GM12878 (cell line): ENCODE results near the gene ADIPOR1. TPM values are rescaled to one million over a fixed set of nuclear protein-coding genes. Genes with fewer than 3 reads are reported as not detected.
A peak's percentile ranks its signal among the peaks of the same experiment; 100 is the strongest.

ENCODE experiments used
- EGR1 ChIP-seq, 2 experiments: IDR thresholded peaks; 1 replicate in 1 of 2; 2 replicates in 1 of 2; pipeline ENCODE4 v1.6.1; 2011 to 2012; ENCODE audit warnings: low read depth in 2 of 2, low read length in 2 of 2, borderline replicate concordance in 1 of 2, mild to moderate bottlenecking in 1 of 2, moderate library complexity in 1 of 2
- ESRRA ChIP-seq: IDR thresholded peaks from 2 replicates; pipeline ENCODE4 v1.6.1; 2012; ENCODE audit warnings: mild to moderate bottlenecking, low read length, improper control_type of control experiment
- HCFC1 ChIP-seq: fragments of 150-350 bp; IDR thresholded peaks from 2 replicates; pipeline ENCODE4 v1.6.1; 2014; ENCODE audit warnings: low read length
- IKZF2 ChIP-seq, 2 experiments: fragments of 450-650 bp; IDR thresholded peaks; 2 replicates each; pipeline ENCODE4 v1.6.1; 2017; ENCODE audit warnings: mild to moderate bottlenecking in 2 of 2, moderate library complexity in 2 of 2
- JUND ChIP-seq: IDR thresholded peaks from 2 replicates; pipeline ENCODE4 v1.6.1; 2012; ENCODE audit warnings: low read depth, mild to moderate bottlenecking, low read length, improper control_type of control experiment, moderate library complexity
- MTA2 ChIP-seq: fragments of 450-650 bp; IDR thresholded peaks from 2 replicates; pipeline ENCODE4 v1.6.1; 2016; ENCODE audit warnings: low read depth, mild to moderate bottlenecking, moderate library complexity
- MXI1 ChIP-seq: fragments of 150-350 bp; IDR thresholded peaks from 2 replicates; pipeline ENCODE4 v1.6.1; 2011; ENCODE audit warnings: low read depth, mild to moderate bottlenecking, inconsistent platforms, low read length, improper control_type of control experiment
- NFYA ChIP-seq: IDR thresholded peaks from 2 replicates; pipeline ENCODE4 v1.6.1; 2011; ENCODE audit warnings: low read depth, mild to moderate bottlenecking, low read length, improper control_type of control experiment, borderline replicate concordance
- NRF1 ChIP-seq: conservative IDR thresholded peaks from 2 replicates; pipeline ENCODE4 v1.6.1; 2011; ENCODE audit warnings: mild to moderate bottlenecking, low read depth, low read length, improper control_type of control experiment
- POLR2AphosphoS5 ChIP-seq: IDR thresholded peaks from 2 replicates; pipeline ENCODE4 v1.6.1; 2011; ENCODE audit warnings: mild to moderate bottlenecking, low read length, inconsistent platforms
- RAD51 ChIP-seq: fragments of 450-650 bp; IDR thresholded peaks from 2 replicates; pipeline ENCODE4 v1.6.1; 2016; ENCODE audit warnings: moderate library complexity, mild to moderate bottlenecking, inconsistent platforms
- SUPT20H ChIP-seq: IDR thresholded peaks from 2 replicates; pipeline ENCODE4 v1.6.1; 2011; ENCODE audit warnings: low read depth, mild to moderate bottlenecking, low read length, moderate library complexity, borderline replicate concordance; ENCODE audit not compliant: control insufficient read depth
- TCF12 ChIP-seq: IDR thresholded peaks from 2 replicates; pipeline ENCODE4 v1.6.1; 2011; ENCODE audit warnings: low read depth, mild to moderate bottlenecking, low read length
- WRNIP1 ChIP-seq: IDR thresholded peaks from 2 replicates; pipeline ENCODE4 v1.6.1; 2011; ENCODE audit warnings: low read depth, low read length, improper control_type of control experiment, borderline replicate concordance
- ZNF207 ChIP-seq: fragments of 450-650 bp; IDR thresholded peaks from 2 replicates; pipeline ENCODE4 v1.6.1; 2014; ENCODE audit warnings: antibody characterized with exemption, mild to moderate bottlenecking, borderline replicate concordance
- polyA plus RNA-seq, 11 experiments: library from polyadenylated mRNA; depleted of rRNA in 4 of 11; unstranded in 6 of 11; stranded (reverse) in 5 of 11; fragments of >200 nt; fragmentation: Nextera tagmentation in 4 of 11; fragmentation: Illumina TruSeq in 1 of 11; extraction: Ambion mirVana in 4 of 11; extraction: Trizol in 1 of 11; gene quantifications; 1 replicate in 1 of 11; 2 replicates in 10 of 11; pipeline versions ENCODE4 v1.2.1 to v1.2.3, GENCODE V29; 2011 to 2016; ENCODE audit warnings: inconsistent platforms in 2 of 11, missing spikeins in 2 of 11, low read depth in 1 of 11
- total RNA-seq, 4 experiments: library from RNA; depleted of rRNA in 3 of 4; stranded (reverse); fragments of >200 nt in 3 of 4; fragmentation: Illumina TruSeq in 1 of 4; extraction: Trizol in 1 of 4; gene quantifications; 2 replicates each; pipeline versions ENCODE4 v1.2.1 to v1.2.3, GENCODE V29; 2013 to 2021
- TF ChIP-seq, protein P1 (sequence below): fragments of 450-650 bp; IDR thresholded peaks from 2 replicates; pipeline ENCODE4 v1.6.1; 2016; ENCODE audit warnings: mild to moderate bottlenecking, moderate library complexity, borderline replicate concordance
- TF ChIP-seq, protein P2 (sequence below): fragments of 450-650 bp; IDR thresholded peaks from 2 replicates; pipeline ENCODE4 v1.6.1; 2017; ENCODE audit warnings: mild to moderate bottlenecking
- TF ChIP-seq, protein P3 (sequence below): fragments of 450-650 bp; IDR thresholded peaks from 2 replicates; pipeline ENCODE4 v1.6.1; 2018; ENCODE audit warnings: borderline replicate concordance, mild to moderate bottlenecking; ENCODE audit not compliant: partially characterized antibody
- TF ChIP-seq, protein P4 (sequence below): fragments of 450-650 bp; IDR thresholded peaks from 2 replicates; pipeline ENCODE4 v1.6.1; 2014; ENCODE audit warnings: mild to moderate bottlenecking

ADIPOR1 gene
- total and polyA plus RNA-seq, 10 of the 15 experiments (the other 5 are each of a cell fraction or from before 2014, with no cell fraction given) = 18.4 to 122 (median 65.6) TPM

DNA sequence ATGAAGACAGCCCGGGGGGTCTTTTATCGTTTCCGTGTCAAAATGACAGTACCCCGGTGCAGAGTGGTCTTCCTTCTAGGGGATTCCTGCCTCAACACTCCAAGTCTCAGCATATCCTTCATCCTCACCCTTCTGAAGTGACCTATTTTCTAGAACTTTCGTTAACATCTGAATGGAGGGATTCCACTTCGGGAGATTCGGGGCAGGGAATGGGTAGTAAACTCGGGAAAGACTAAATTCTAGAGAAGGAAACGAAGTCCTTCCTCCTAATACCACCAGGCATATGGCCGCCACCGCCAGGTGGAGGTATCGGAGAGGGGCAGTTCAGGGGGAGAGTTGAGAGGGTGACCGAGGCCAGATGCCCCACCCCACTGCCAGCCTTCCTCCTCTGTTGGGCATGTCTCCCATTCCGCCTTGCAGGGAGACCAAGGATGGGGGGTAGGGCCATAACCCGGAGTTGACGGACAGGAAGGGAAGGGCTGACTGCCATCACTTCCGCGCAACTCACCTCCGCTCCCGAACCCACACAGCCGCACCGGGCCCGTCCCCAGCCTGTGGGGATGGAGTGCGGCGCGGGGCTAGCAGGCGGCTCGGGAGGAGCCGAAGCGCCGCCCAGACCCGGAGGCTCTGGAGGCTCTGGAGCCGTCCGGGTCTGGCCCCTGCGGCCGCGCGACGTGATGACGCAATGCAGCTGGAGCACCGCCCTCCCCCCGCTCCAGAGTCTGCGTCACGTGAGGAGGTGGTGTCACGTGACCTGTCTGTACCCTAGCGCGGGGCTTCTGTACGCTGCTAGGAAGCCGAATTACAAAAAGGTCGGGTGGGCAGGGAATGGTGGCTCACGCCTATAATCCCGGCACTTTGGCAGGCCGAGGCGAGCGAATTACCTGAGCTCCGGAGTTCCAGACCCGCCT is 31.3 kb downstream of the ADIPOR1 start, which contains the start of gene KLHL12 (continued):
- TF ChIP-seq POLR2AphosphoS5 (peak; percentile 85), NFYA (no peak), EGR1 (IDR thresholded peaks at IDR 0.05; ENCODE audit: borderline replicate concordance in 1 of 2, low read depth in 2 of 2, low read length in 2 of 2) (peak; percentile 31 to 69; a peak in 1 of 3 replicates), JUND (peak; percentile 58; the same call in 1 of the 2 replicates), MTA2 (0 out of 2 replicates have a peak, but pooled peaks have one; percentile 6), ZNF207 (no peak; the same call in 1 of the 2 replicates), WRNIP1 (no peak), HCFC1 (peak; percentile 73), NRF1 (peak; percentile 18; the same call in 1 of the 2 replicates), RAD51 (peak; percentile 100), SUPT20H (no peak), MXI1 (no peak; the same call in none of the 2 replicates), TCF12 (peak; percentile 79; the same call in 1 of the 2 replicates), ESRRA (no peak), IKZF2 (IDR thresholded peaks at IDR 0.05) (peak in 1 of 2 experiments; percentile 66; a peak in 3 of 4 replicates)
- TF ChIP-seq, protein P1, sequence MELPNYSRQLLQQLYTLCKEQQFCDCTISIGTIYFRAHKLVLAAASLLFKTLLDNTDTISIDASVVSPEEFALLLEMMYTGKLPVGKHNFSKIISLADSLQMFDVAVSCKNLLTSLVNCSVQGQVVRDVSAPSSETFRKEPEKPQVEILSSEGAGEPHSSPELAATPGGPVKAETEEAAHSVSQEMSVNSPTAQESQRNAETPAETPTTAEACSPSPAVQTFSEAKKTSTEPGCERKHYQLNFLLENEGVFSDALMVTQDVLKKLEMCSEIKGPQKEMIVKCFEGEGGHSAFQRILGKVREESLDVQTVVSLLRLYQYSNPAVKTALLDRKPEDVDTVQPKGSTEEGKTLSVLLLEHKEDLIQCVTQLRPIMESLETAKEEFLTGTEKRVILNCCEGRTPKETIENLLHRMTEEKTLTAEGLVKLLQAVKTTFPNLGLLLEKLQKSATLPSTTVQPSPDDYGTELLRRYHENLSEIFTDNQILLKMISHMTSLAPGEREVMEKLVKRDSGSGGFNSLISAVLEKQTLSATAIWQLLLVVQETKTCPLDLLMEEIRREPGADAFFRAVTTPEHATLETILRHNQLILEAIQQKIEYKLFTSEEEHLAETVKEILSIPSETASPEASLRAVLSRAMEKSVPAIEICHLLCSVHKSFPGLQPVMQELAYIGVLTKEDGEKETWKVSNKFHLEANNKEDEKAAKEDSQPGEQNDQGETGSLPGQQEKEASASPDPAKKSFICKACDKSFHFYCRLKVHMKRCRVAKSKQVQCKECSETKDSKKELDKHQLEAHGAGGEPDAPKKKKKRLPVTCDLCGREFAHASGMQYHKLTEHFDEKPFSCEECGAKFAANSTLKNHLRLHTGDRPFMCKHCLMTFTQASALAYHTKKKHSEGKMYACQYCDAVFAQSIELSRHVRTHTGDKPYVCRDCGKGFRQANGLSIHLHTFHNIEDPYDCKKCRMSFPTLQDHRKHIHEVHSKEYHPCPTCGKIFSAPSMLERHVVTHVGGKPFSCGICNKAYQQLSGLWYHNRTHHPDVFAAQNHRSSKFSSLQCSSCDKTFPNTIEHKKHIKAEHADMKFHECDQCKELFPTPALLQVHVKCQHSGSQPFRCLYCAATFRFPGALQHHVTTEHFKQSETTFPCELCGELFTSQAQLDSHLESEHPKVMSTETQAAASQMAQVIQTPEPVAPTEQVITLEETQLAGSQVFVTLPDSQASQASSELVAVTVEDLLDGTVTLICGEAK = no peak; the same call in 1 of the 2 replicates
- TF ChIP-seq, protein P2, sequence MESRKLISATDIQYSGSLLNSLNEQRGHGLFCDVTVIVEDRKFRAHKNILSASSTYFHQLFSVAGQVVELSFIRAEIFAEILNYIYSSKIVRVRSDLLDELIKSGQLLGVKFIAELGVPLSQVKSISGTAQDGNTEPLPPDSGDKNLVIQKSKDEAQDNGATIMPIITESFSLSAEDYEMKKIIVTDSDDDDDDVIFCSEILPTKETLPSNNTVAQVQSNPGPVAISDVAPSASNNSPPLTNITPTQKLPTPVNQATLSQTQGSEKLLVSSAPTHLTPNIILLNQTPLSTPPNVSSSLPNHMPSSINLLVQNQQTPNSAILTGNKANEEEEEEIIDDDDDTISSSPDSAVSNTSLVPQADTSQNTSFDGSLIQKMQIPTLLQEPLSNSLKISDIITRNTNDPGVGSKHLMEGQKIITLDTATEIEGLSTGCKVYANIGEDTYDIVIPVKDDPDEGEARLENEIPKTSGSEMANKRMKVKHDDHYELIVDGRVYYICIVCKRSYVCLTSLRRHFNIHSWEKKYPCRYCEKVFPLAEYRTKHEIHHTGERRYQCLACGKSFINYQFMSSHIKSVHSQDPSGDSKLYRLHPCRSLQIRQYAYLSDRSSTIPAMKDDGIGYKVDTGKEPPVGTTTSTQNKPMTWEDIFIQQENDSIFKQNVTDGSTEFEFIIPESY = no peak
- TF ChIP-seq, protein P3, sequence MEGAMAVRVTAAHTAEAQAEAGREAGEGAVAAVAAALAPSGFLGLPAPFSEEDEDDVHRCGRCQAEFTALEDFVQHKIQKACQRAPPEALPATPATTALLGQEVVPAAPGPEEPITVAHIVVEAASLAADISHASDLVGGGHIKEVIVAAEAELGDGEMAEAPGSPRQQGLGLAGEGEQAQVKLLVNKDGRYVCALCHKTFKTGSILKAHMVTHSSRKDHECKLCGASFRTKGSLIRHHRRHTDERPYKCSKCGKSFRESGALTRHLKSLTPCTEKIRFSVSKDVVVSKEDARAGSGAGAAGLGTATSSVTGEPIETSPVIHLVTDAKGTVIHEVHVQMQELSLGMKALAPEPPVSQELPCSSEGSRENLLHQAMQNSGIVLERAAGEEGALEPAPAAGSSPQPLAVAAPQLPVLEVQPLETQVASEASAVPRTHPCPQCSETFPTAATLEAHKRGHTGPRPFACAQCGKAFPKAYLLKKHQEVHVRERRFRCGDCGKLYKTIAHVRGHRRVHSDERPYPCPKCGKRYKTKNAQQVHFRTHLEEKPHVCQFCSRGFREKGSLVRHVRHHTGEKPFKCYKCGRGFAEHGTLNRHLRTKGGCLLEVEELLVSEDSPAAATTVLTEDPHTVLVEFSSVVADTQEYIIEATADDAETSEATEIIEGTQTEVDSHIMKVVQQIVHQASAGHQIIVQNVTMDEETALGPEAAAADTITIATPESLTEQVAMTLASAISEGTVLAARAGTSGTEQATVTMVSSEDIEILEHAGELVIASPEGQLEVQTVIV = no peak
- TF ChIP-seq, protein P4, sequence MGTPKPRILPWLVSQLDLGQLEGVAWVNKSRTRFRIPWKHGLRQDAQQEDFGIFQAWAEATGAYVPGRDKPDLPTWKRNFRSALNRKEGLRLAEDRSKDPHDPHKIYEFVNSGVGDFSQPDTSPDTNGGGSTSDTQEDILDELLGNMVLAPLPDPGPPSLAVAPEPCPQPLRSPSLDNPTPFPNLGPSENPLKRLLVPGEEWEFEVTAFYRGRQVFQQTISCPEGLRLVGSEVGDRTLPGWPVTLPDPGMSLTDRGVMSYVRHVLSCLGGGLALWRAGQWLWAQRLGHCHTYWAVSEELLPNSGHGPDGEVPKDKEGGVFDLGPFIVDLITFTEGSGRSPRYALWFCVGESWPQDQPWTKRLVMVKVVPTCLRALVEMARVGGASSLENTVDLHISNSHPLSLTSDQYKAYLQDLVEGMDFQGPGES = no peak
